GM19193 (cell line): ENCODE measurements around the gene RPL36AL.

Source experiments
- POLR2A ChIP-seq: IDR thresholded peaks from 4 replicates; pipeline ENCODE4 v1.6.1; 2011; ENCODE audit not compliant: insufficient read depth, insufficient read length; ENCODE audit errors: extremely low read depth

Gene RPL36AL

GRCh38 chr14:49620182-49621113 lies at the start of gene RPL36AL, which contains the start of gene MGAT2:
Gene RPL36AL, minus strand, starts transcription at chr14:49620626. Its CDS starts 1,522 bp downstream, at chr14:49619104.
Gene MGAT2, plus strand, starts transcription at chr14:49620799. Its CDS starts 470 bp downstream, at chr14:49621269.
- peak; percentile 98 for TF ChIP-seq POLR2A

- TF ChIP-seq POLR2A = no peak
Measured at GRCh38 chr14:49659526-49660455, 39.4 kb upstream of the RPL36AL start.

- TF ChIP-seq POLR2A = no peak
Measured at GRCh38 chr14:49654511-49654910, 34.1 kb upstream of the RPL36AL start.

- no peak for TF ChIP-seq POLR2A
Measured at GRCh38 chr14:49653508-49653907, 33.1 kb upstream of the RPL36AL start.

- no peak for TF ChIP-seq POLR2A
Measured at GRCh38 chr14:49642163-49642562, 21.7 kb upstream of the RPL36AL start.

GRCh38 chr14:49641697-49642129 lies 21.3 kb upstream of the RPL36AL start:
- no peak for TF ChIP-seq POLR2A

- TF ChIP-seq POLR2A = no peak
Measured at GRCh38 chr14:49640540-49641417, 20.4 kb upstream of the RPL36AL start.

GRCh38 chr14:49637534-49638078 lies 17.2 kb upstream of the RPL36AL start:
- TF ChIP-seq POLR2A = no peak

- TF ChIP-seq POLR2A = no peak
Measured at GRCh38 chr14:49636866-49637265, 16.4 kb upstream of the RPL36AL start.

- no peak for TF ChIP-seq POLR2A
Measured at GRCh38 chr14:49634547-49635334, 14.3 kb upstream of the RPL36AL start, which contains the start of gene DNAAF2. Gene DNAAF2, minus strand, starts transcription at chr14:49635244. Its CDS starts 95 bp downstream, at chr14:49635149.

- TF ChIP-seq POLR2A = peak; percentile 95
Measured at GRCh38 chr14:49633640-49634546, 13.5 kb upstream of the RPL36AL start.
